HEK293 (cell line): ENCODE results near the gene RNF166.

Experiments
- CTCF ChIA-PET: fragments of 350-600 bp; formaldehyde crosslinking; extraction: SDS; loops from one replicate; lab custom pipeline; 2021; ENCODE audit warnings: antibody characterized with exemption; lab: Yijun Ruan, JAX
- POLR2A ChIA-PET: fragments of 300-600 bp; formaldehyde crosslinking; extraction: SDS; loops from one replicate; lab custom pipeline; 2020; ENCODE audit warnings: antibody characterized with exemption, inconsistent platforms; lab: Yijun Ruan, JAX
- H3K27ac ChIP-seq: fragments of 200-500 bp; sonication (Bioruptor generic); 2 replicates; pipeline ENCODE4 v1.5.1; 2014; ENCODE audit warnings: low read depth, low read length, control low read depth, inconsistent platforms; ENCODE audit errors: extremely low read depth
- H3K36me3 ChIP-seq, 2 experiments: fragments of 200-500 bp in 1 of 2; sonication (Bioruptor generic) in 1 of 2; 1 replicate in 1 of 2; 2 replicates in 1 of 2; pipeline ENCODE4 v1.5.1; 2014 to 2017; ENCODE audit warnings: inconsistent platforms in 2 of 2, low read length in 2 of 2; ENCODE audit not compliant: control insufficient read depth in 2 of 2, insufficient read depth in 1 of 2
- H3K4me1 ChIP-seq: fragments of 200-500 bp; sonication (Bioruptor generic); 2 replicates; pipeline ENCODE4 v1.5.1; 2014; ENCODE audit warnings: mild to moderate bottlenecking, low read length, inconsistent platforms; ENCODE audit not compliant: control insufficient read depth, insufficient read depth
- H3K4me3 ChIP-seq: 2 replicates; pipeline ENCODE4 v1.5.1; 2011; ENCODE audit warnings: low read depth, mild to moderate bottlenecking, control low read depth, low read length, moderate library complexity
- H3K9me3 ChIP-seq: fragments of 200-500 bp; sonication (Bioruptor generic); 2 replicates; pipeline ENCODE4 v1.5.1; 2014; ENCODE audit warnings: low read depth, low read length, inconsistent platforms; ENCODE audit not compliant: control insufficient read depth, insufficient read depth
- BCL6B ChIP-seq: fragments of 450-650 bp; formaldehyde crosslinking; IDR thresholded peaks from 2 replicates; pipeline ENCODE4 v1.5.1; 2017; ENCODE audit warnings: missing biosample characterization, missing genetic modification characterization
- EGR2 ChIP-seq: fragments of 450-650 bp; formaldehyde crosslinking; IDR thresholded peaks from 2 replicates; pipeline ENCODE4 v1.5.1; 2016; ENCODE audit warnings: low read depth, missing biosample characterization, missing genetic modification characterization
- ELK4 ChIP-seq: IDR thresholded peaks from 2 replicates; pipeline ENCODE4 v1.6.1; 2011; ENCODE audit warnings: mild to moderate bottlenecking, low read depth, low read length, borderline replicate concordance
- FEZF1 ChIP-seq: fragments of 450-650 bp; formaldehyde crosslinking; IDR thresholded peaks from 2 replicates; pipeline ENCODE4 v1.5.1; 2016; ENCODE audit warnings: missing biosample characterization, missing genetic modification characterization
- GLIS1 ChIP-seq: fragments of 450-650 bp; formaldehyde crosslinking; IDR thresholded peaks from 2 replicates; pipeline ENCODE4 v1.5.1; 2016; ENCODE audit warnings: missing biosample characterization, missing genetic modification characterization
- KLF16 ChIP-seq: fragments of 450-650 bp; formaldehyde crosslinking; IDR thresholded peaks from 2 replicates; pipeline ENCODE4 v1.5.1; 2017; ENCODE audit warnings: missing biosample characterization, missing genetic modification characterization
- ZBTB21 ChIP-seq: fragments of 450-650 bp; formaldehyde crosslinking; IDR thresholded peaks from 2 replicates; pipeline ENCODE4 v1.5.1; 2017; ENCODE audit warnings: missing biosample characterization, missing genetic modification characterization
- ZBTB26 ChIP-seq: fragments of 450-650 bp; formaldehyde crosslinking; optimal IDR thresholded peaks from 2 replicates; pipeline ENCODE3; 2016; ENCODE audit warnings: missing biosample characterization, mild to moderate bottlenecking, missing genetic modification characterization
- ZBTB44 ChIP-seq: fragments of 450-650 bp; IDR thresholded peaks from 2 replicates; pipeline ENCODE4 v1.5.1; 2018; ENCODE audit warnings: missing biosample characterization, mild to moderate bottlenecking, missing genetic modification characterization
- ZBTB6 ChIP-seq: fragments of 450-650 bp; formaldehyde crosslinking; IDR thresholded peaks from 2 replicates; pipeline ENCODE4 v1.5.1; 2017; ENCODE audit warnings: missing biosample characterization, missing genetic modification characterization
- ZFP37 ChIP-seq: fragments of 450-650 bp; formaldehyde crosslinking; IDR thresholded peaks from 2 replicates; pipeline ENCODE4 v1.5.1; 2016; ENCODE audit warnings: missing biosample characterization, missing genetic modification characterization
- ZNF112 ChIP-seq: fragments of 450-650 bp; formaldehyde crosslinking; IDR thresholded peaks from 2 replicates; pipeline ENCODE4 v1.5.0; 2017; ENCODE audit warnings: missing biosample characterization, missing genetic modification characterization
- ZNF121 ChIP-seq: fragments of 450-650 bp; formaldehyde crosslinking; IDR thresholded peaks from 2 replicates; pipeline ENCODE4 v1.5.1; 2016; ENCODE audit warnings: missing biosample characterization, missing genetic modification characterization
- ZNF140 ChIP-seq: fragments of 450-650 bp; formaldehyde crosslinking; IDR thresholded peaks from 2 replicates; pipeline ENCODE4 v1.5.1; 2016; ENCODE audit warnings: missing biosample characterization, missing genetic modification characterization
- ZNF146 ChIP-seq: fragments of 450-650 bp; formaldehyde crosslinking; IDR thresholded peaks from 2 replicates; pipeline ENCODE4 v1.5.1; 2016; ENCODE audit warnings: missing biosample characterization, missing genetic modification characterization
- ZNF16 ChIP-seq: fragments of 450-650 bp; formaldehyde crosslinking; IDR thresholded peaks from 2 replicates; pipeline ENCODE4 v1.5.1; 2016; ENCODE audit warnings: low read depth, missing biosample characterization, missing genetic modification characterization
- ZNF24 ChIP-seq: fragments of 450-650 bp; formaldehyde crosslinking; IDR thresholded peaks from 2 replicates; pipeline ENCODE4 v1.5.1; 2016; ENCODE audit warnings: missing biosample characterization, missing genetic modification characterization
- ZNF433 ChIP-seq: fragments of 450-650 bp; formaldehyde crosslinking; IDR thresholded peaks from 2 replicates; pipeline ENCODE4 v1.5.1; 2016; ENCODE audit warnings: missing biosample characterization, missing genetic modification characterization, low read depth
- ZNF585B ChIP-seq: fragments of 450-650 bp; formaldehyde crosslinking; IDR thresholded peaks from 2 replicates; pipeline ENCODE4 v1.5.1; 2016; ENCODE audit warnings: missing biosample characterization, missing genetic modification characterization
- ZNF600 ChIP-seq: fragments of 450-650 bp; formaldehyde crosslinking; IDR thresholded peaks from 2 replicates; pipeline ENCODE4 v1.5.1; 2016; ENCODE audit warnings: missing biosample characterization, missing genetic modification characterization
- ZNF624 ChIP-seq: fragments of 450-650 bp; formaldehyde crosslinking; IDR thresholded peaks from 2 replicates; pipeline ENCODE4 v1.5.1; 2017; ENCODE audit warnings: missing biosample characterization, missing genetic modification characterization
- ZNF692 ChIP-seq: fragments of 450-650 bp; formaldehyde crosslinking; IDR thresholded peaks from 2 replicates; pipeline ENCODE4 v1.5.1; 2016; ENCODE audit warnings: missing biosample characterization, missing genetic modification characterization
- ZNF701 ChIP-seq: fragments of 450-650 bp; formaldehyde crosslinking; IDR thresholded peaks from 2 replicates; pipeline ENCODE4 v1.5.1; 2016; ENCODE audit warnings: missing biosample characterization, missing genetic modification characterization
- ZNF777 ChIP-seq: fragments of 450-650 bp; formaldehyde crosslinking; IDR thresholded peaks from 2 replicates; pipeline ENCODE4 v1.5.1; 2017; ENCODE audit warnings: missing biosample characterization, missing genetic modification characterization, borderline replicate concordance
- ZNF791 ChIP-seq: fragments of 450-650 bp; formaldehyde crosslinking; IDR thresholded peaks from 2 replicates; pipeline ENCODE4 v1.5.1; 2016; ENCODE audit warnings: missing biosample characterization, missing genetic modification characterization
- ZNF830 ChIP-seq: fragments of 450-650 bp; IDR thresholded peaks from 2 replicates; pipeline ENCODE4 v1.5.0; 2018; ENCODE audit warnings: missing biosample characterization, missing genetic modification characterization, low read depth, mild to moderate bottlenecking, moderate library complexity
- ZNF837 ChIP-seq: fragments of 450-650 bp; formaldehyde crosslinking; IDR thresholded peaks from 2 replicates; pipeline ENCODE4 v1.5.1; 2016; ENCODE audit warnings: missing biosample characterization, missing genetic modification characterization
- ZNF843 ChIP-seq: fragments of 450-650 bp; formaldehyde crosslinking; IDR thresholded peaks from 2 replicates; pipeline ENCODE4 v1.5.1; 2016; ENCODE audit warnings: missing biosample characterization, missing genetic modification characterization
- ZSCAN16 ChIP-seq: fragments of 450-650 bp; formaldehyde crosslinking; IDR thresholded peaks from 2 replicates; pipeline ENCODE4 v1.5.1; 2016; ENCODE audit warnings: missing biosample characterization, missing genetic modification characterization
- ZSCAN23 ChIP-seq: fragments of 450-650 bp; formaldehyde crosslinking; IDR thresholded peaks from 2 replicates; pipeline ENCODE4 v1.5.1; 2016; ENCODE audit warnings: missing biosample characterization, missing genetic modification characterization

Gene RNF166

GRCh38 chr16:88706229-88706964, at the start of gene RNF166, which contains the start of gene CTU2:
TSS of gene RNF166 (minus strand) at chr16:88706408. CDS start at chr16:88706325, 83 bp downstream.
TSS of gene CTU2 (plus strand) at chr16:88706503. CDS start at chr16:88706531, 28 bp downstream.
- ChIA-PET CTCF (interaction anchor here (1.6 kb wide), 2 partner anchors 30 to 31 kb away, joined by 6 read pairs; no protein-coding TSS in a partner anchor), POLR2A (interaction anchor here (1.1 to 1.5 kb wide), 2 partner anchors 12 to 44 kb away, joined by 3 read pairs; partner anchors contain the start of gene MVD)
- peak within 1 kb of the TSS; percentile 70; the same call in 1 of the 2 replicates for H3K27ac ChIP-seq
- no peaks in the 10 kb centered on the region for H3K9me3 ChIP-seq
- H3K4me1 ChIP-seq: no peaks in the 10 kb centered on the region
- H3K4me3 ChIP-seq: peak within 1 kb of the TSS; percentile 75
- peaks cover 0 to 24% of the 10 kb centered on the region in 2 experiments; a peak in 1 of 3 replicates for H3K36me3 ChIP-seq
- no peak for TF ChIP-seq ZNF624 (tag by site-specific recombination)
- no peak for TF ChIP-seq ZNF600
- no peak for TF ChIP-seq ZNF701 (tag by site-specific recombination)
- TF ChIP-seq ZNF112 (tag by site-specific recombination): no peak
- no peak for TF ChIP-seq ZNF777 (tag by site-specific recombination)
- no peak for TF ChIP-seq ZSCAN23
- TF ChIP-seq ZNF140: no peak
- no peak for TF ChIP-seq ZBTB6 (tag by site-specific recombination)
- peak; percentile 72 for TF ChIP-seq ZBTB26 (tag by site-specific recombination)
- TF ChIP-seq ZBTB44: peak; percentile 56
- TF ChIP-seq ZSCAN16: no peak
- no peak for TF ChIP-seq ZNF837 (tag by site-specific recombination)
- TF ChIP-seq EGR2 (tag by site-specific recombination): peak; percentile 16; the same call in 1 of the 2 replicates
- TF ChIP-seq ZFP37: no peak
- no peak for TF ChIP-seq ZNF433
- TF ChIP-seq ZNF830 (tag by site-specific recombination): no peak
- TF ChIP-seq GLIS1: 0 out of 2 replicates have a peak, but pooled peaks have one; percentile 25
- no peak for TF ChIP-seq ZNF121 (tag by site-specific recombination)
- TF ChIP-seq ZBTB21 (tag by site-specific recombination): peak; percentile 57; the same call in 1 of the 2 replicates
- TF ChIP-seq ZNF791 (tag by site-specific recombination): no peak
- no peak for TF ChIP-seq ZNF585B (tag by site-specific recombination)
- no peak for TF ChIP-seq BCL6B (tag by site-specific recombination)
- TF ChIP-seq ZNF16 (tag by site-specific recombination): no peak
- no peak for TF ChIP-seq ELK4
- no peak for TF ChIP-seq FEZF1 (tag by site-specific recombination)
- TF ChIP-seq ZNF146 (tag by site-specific recombination): no peak
- no peak for TF ChIP-seq ZNF843 (tag by site-specific recombination)
- TF ChIP-seq ZNF24: no peak
- TF ChIP-seq KLF16 (tag by site-specific recombination): no peak
- TF ChIP-seq ZNF692: peak; percentile 67
